AG04449 (cell line): ENCODE data around the gene ATF3.

Source experiments
- CTCF ChIA-PET: fragments of 350-600 bp; formaldehyde crosslinking; extraction: SDS; loops from one replicate; lab custom pipeline; 2021; ENCODE audit warnings: antibody characterized with exemption; lab: Yijun Ruan, JAX
- POLR2A ChIA-PET: fragments of 400-600, 350-600 bp; formaldehyde crosslinking; extraction: SDS; loops from one replicate; lab custom pipeline; 2020; ENCODE audit warnings: antibody characterized with exemption, inconsistent platforms; lab: Yijun Ruan, JAX
- DNase-seq: peaks from one replicate; pipeline ENCODE4 v3.0.0-alpha.2; 2010; ENCODE audit warnings: low read depth, low spot score
- H3K4me3 ChIP-seq: 2 replicates; pipeline ENCODE4 v1.5.1; 2011; ENCODE audit warnings: low read depth, mild to moderate bottlenecking, control low read depth, low read length
- TF ChIP-seq, protein P1 (sequence below): IDR thresholded peaks from one replicate; pipeline ENCODE4 v1.5.1; 2011; ENCODE audit warnings: mild to moderate bottlenecking, moderate library complexity, low read length, control low read depth, inconsistent platforms; ENCODE audit not compliant: insufficient read depth; ENCODE audit errors: missing control alignments

ATF3 gene

GRCh38 chr1:212620293-212620692 is 11.7 kb downstream of the ATF3 start:
- TF ChIP-seq, protein P1, sequence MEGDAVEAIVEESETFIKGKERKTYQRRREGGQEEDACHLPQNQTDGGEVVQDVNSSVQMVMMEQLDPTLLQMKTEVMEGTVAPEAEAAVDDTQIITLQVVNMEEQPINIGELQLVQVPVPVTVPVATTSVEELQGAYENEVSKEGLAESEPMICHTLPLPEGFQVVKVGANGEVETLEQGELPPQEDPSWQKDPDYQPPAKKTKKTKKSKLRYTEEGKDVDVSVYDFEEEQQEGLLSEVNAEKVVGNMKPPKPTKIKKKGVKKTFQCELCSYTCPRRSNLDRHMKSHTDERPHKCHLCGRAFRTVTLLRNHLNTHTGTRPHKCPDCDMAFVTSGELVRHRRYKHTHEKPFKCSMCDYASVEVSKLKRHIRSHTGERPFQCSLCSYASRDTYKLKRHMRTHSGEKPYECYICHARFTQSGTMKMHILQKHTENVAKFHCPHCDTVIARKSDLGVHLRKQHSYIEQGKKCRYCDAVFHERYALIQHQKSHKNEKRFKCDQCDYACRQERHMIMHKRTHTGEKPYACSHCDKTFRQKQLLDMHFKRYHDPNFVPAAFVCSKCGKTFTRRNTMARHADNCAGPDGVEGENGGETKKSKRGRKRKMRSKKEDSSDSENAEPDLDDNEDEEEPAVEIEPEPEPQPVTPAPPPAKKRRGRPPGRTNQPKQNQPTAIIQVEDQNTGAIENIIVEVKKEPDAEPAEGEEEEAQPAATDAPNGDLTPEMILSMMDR: no peak
- no peak overlapping the region for H3K4me3 ChIP-seq
- no peak for DNase-seq
- POLR2A ChIA-PET: no interaction called here
- CTCF ChIA-PET: interaction anchor here (3.1 to 4.7 kb wide), 2 partner anchors 9 to 143 kb away, joined by 14 to 40 read pairs; no protein-coding TSS in a partner anchor

DNA sequence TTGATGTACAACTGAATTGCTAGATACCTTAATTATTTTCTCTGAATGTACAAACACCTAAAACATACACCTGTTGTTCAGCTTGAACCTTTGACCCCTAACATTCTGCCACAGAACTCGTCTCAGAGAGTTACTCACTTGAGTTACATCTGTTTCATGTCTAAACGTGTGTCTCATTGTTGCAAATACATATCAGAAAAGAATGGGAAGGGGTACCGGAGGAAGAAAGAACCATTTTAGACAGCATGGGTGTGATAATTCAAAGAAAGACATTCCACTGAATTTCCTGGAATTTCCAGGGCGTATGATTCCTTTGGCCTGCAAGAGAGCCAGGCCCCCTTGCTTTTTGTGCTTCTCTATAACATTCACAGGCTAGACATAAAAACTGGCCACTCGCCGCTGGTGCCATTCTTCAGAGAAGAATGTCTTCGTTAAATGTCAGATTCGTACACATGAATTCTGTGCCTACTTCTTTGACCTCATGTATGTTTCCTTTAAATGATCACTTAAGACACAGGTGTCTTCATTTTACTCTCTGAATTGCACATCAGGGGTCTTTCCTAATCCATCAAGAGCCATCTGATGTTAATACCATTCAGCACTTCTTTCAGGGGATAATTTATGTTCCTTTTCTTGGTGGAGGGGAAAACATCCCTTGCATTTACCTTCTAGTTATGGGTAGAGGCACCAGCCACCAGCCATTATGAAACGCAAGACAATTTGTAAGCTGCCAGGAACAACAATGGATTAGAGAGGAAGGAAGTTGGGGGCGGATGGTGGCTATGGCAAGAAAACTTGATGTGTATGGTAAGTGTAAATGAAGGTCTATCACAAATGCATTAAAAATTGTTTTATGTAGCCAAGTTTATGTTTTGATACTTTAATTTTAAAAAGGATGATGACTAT is 12.7 kb downstream of the ATF3 start:
- H3K4me3 ChIP-seq: no peak overlapping the region
- TF ChIP-seq, protein P1: no peak
- CTCF ChIA-PET: interaction anchor here (0.6 to 4.7 kb wide), 5 partner anchors 8 to 144 kb away, joined by 3 to 40 read pairs (median 3); no protein-coding TSS in a partner anchor
- POLR2A ChIA-PET: no interaction called here
- DNase-seq: no peak

DNA sequence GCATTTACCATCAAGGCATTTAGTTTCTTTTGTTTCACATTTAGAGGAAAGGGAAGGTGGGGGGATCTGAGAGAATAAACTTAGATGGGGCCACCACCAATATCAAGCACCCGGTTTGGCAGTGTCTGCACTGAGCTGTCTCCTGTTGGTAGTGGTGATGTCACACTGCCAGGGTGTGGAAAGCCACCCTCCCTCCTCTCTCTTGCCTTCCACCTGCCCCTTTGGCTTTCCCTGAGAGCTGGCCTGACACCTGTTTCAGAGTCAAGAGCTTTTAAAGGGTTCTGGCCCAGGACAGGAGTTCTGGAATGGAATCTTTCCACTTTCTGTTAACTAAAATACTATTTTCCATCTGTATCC is 13.4 kb downstream of the ATF3 start:
- TF ChIP-seq, protein P1: no peak
- no peak for DNase-seq
- H3K4me3 ChIP-seq: no peak overlapping the region
- CTCF ChIA-PET: interaction anchor here (0.6 to 1.3 kb wide), 3 partner anchors 9 to 145 kb away, joined by 3 read pairs; no protein-coding TSS in a partner anchor
- POLR2A ChIA-PET: no interaction called here

DNA sequence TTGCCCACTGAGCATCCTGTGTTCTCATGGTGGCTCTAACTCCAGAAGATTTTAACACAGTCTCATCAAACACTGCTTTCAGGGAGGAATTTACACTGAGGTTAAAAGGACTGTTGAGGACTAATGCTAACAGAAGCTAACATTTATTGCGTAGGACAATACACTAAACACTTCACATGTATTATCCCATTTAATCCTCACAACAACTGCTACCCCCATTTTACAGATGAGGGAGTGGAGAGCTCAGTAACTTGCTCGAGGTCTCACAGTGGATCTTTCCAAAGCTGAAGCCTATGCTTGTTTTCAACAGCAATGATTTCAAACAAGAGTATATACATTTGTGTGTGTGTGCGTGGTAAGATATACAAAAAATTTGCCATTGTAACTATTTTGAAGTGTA is 13.9 kb downstream of the ATF3 start:
- H3K4me3 ChIP-seq: no peak overlapping the region
- DNase-seq: no peak
- POLR2A ChIA-PET: no interaction called here
- TF ChIP-seq, protein P1: no peak
- CTCF ChIA-PET: interaction anchor here (0.8 to 1.9 kb wide), 3 partner anchors 11 to 166 kb away, joined by 3 to 4 read pairs (median 3); no protein-coding TSS in a partner anchor

DNA sequence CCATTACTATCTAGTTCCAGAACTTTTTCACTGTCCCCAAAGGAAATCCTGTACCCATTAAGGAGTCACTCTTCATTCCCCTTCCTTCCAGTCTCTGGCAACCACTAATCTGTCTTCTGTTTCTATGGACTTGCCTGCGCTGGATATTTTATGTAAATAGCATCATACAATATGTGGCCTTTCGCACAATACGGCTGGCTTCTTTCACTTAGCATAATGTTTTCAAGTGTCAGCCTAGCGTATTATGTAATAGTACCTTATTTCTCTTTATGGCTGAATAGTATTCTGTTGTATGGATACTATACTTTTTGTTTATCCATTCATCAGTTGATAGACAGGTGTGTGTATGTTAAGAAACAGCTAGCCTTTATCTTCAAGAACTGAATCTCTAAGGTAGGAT is 14.3 kb downstream of the ATF3 start:
- ChIA-PET POLR2A (no interaction called here), CTCF (interaction anchor here (0.8 to 1.9 kb wide), 4 partner anchors 9 to 167 kb away, joined by 3 to 5 read pairs (median 4); no protein-coding TSS in a partner anchor)
- TF ChIP-seq, protein P1: no peak
- no peak overlapping the region for H3K4me3 ChIP-seq
- no peak for DNase-seq

DNA sequence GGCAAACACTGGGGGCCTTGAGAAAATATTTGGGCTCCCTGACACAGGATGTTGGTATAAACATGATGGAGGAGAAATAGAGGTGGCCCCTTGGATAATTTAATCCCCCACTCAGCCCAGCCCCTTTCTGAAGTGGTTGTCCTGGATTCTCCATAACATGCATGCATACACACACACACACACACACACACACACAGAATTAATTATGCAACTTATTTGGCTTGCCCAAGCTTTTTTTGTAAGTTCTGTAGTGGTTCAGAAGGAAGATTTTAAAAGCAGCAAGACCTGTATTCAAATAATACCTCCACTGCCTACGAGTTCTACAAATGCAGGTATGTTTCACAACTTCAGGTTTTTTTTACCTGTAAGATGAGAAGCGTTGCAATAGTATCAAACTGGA is 15.0 kb downstream of the ATF3 start:
- TF ChIP-seq, protein P1: no peak
- no peak for DNase-seq
- CTCF ChIA-PET: interaction anchor here (0.9 to 1.9 kb wide), 4 partner anchors 10 to 167 kb away, joined by 3 to 5 read pairs (median 4); no protein-coding TSS in a partner anchor
- POLR2A ChIA-PET: no interaction called here
- no peak overlapping the region for H3K4me3 ChIP-seq
